ENCODE data around the gene CRB2.

CRB2 gene

DNA sequence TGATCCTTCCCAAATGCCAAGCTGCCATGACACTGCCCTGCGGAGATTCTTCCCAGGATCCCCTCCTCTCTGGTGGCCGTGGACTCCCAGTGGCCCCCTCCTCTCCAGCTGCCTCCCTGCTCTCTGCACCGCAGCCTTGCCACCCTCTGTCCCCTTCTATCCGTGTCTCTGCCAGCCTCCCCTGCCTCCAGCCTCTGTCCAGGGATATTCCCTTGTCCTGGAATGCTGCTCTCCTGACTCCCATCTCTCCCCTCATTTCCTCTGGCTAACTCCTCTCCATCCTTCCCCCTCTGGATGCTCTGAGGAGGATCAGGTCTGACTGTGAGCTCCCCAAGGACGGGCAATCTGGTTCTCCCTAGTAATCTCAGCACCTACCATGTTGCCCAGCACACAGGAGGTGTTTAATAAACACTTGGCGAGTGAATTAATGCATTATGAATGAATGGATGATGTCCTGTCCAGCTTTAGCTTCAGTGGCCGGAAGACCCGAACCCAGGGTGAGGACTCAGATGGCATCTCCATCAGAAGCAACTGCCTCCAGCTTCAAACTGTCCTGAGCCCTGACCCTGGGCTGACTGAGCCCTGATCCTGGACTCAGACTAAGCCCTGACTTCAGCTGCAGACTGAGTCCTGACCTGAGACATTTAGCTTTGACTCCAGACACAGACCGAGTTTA is 7.5 kb upstream of the CRB2 start:
- DNase-seq (ENCODE audit: low read depth), result no peak

DNA sequence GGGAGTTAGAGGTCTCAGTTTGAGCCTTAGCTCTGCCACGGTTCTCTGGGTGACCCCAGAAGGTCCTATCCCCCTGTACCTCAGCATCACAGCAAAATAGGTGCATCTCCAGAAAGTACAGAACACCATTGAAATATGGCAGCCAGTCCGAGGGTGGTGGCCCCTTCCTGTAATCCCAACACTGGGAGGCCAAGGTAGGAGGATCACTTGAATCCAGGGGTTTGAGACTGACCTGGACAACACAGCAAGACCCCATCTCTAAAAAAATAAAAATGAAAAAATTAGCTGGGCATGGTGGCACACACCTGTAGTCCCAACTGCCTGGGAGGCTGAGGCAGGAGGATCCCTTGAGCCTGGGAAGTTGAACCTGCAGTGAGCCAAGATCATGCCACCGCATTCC is 7.0 kb upstream of the CRB2 start:
- no peak for DNase-seq (ENCODE audit: low read depth)

GRCh38 chr9:123349691-123350480 is 6.1 kb upstream of the CRB2 start:
- DNase-seq (ENCODE audit: low read depth), result peak; percentile 15

- DNase-seq (ENCODE audit: low read depth), result no peak
Observed at GRCh38 chr9:123350590-123351310, 5.2 kb upstream of the CRB2 start.

GRCh38 chr9:123353041-123353440 is 3.0 kb upstream of the CRB2 start:
- DNase-seq (ENCODE audit: low read depth), result no peak

- DNase-seq (ENCODE audit: low read depth), result no peak
Observed at GRCh38 chr9:123353984-123354591, 1.9 kb upstream of the CRB2 start.

DNA sequence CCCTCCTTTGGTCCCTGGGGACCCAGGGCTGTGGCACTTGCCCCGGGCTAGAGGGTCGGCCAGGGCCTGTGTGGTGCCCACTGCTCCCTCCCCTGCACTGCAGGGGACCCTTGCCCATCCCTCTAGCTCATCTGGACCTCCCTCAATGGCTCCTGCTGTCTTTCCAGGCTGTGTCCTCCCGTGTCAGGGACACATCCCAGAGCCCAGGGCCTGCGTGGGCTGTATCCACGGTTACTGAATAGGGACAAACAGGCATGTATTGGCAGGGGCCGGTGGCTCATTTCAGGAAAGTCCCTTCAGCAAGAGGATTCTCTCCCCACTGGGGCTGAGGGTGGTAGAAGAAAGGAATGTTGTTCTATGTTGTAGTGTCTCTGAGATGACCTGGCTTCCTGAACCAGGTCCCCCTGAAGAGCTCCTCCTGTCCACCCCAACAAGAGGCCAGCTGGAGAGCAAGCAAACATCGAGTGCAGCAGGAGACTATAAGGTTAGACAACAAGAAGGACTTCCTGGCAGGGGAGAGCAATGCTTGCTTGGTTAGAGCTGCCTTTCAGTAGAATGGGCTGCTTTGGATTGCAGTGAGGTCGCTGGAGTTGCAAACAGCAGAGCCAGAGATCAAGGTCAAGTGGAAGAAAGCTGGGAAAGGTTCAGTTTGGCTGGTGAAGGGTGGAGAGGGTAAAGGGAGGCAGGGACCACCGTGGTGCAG is 1.0 kb upstream of the CRB2 start:
- no peak for DNase-seq (ENCODE audit: low read depth)

DNA sequence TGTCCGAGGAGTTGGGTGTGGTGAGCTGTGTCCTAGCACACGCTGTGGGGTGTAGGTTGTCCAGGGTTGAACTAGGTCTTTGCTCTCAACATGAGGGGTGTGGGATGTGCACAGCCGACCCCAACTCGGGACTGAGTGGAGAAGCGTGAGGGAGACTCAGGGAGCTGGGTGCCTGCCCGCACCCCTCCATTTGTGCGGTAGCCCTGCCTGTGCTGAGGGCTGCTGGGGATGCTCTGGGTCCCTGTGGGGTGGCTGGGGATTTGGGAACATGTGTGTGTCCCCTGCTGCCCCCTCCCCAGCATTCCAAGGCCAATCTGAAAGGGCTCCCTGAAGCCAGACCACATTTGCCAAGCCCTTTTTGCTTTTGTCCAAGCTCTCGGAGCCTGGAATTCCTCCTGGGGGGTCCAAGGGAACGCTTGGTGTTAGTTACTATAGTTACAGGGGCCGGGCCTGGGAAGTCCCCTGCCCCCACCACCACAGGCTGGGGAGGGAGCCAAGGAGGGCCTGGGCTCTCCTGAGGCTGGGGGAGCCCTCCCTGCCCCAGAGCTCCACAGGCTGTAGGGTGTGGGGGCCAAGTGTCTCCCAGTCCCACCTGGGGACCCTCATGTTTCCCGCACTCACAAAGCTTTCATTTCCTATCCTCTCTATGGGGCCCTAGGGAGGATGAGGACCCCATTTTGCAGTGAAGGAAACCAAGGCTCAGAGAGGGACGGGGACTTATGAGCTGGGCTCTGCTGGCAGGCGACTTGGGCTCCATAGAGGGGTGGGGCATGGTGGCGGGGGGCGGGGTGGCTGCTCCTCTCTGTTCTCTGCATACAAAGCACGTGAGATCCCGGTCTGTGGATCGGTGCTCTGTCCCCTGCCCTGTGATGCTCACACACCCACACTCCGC is 1.1 kb downstream of the CRB2 start:
- no peak for DNase-seq (ENCODE audit: low read depth)

GRCh38 chr9:123357743-123358059 is 1.7 kb downstream of the CRB2 start:
- no peak for DNase-seq (ENCODE audit: low read depth)

DNA sequence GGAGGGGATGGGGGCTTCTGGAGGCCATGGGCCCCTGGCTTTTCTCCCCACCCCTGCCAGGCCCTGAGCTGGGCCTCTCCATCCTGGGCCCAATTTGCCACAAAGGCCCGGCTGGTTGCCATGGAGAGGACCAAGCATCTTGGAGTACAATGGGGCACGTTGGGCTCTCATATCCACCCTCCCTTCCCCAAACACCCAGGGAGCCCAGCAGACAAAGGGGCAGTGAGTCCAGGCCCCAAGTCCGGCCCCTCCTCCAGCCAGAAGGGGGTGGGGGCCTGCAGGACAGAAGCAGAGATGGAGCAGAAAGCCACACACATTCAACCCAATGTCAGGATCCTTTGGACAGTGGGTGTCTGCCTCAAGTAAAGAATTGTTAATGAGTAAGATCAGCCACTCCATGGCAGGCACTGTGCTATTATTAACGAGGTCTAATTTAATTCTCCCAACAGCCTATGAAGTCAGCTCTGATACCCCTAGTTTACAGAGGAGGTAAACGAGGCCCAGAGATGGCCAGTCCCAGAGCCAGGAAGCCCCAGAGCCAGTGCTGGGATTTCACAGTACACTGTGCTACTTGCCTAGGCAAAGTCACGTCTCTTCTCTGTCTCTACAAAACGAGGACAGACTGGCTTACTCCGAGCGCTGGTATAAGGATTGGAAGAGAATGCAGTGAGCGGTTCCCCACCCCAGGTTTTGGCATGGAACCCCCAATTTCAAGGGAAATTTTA is 2.3 kb downstream of the CRB2 start:
- DNase-seq (ENCODE audit: low read depth), result no peak

DNA sequence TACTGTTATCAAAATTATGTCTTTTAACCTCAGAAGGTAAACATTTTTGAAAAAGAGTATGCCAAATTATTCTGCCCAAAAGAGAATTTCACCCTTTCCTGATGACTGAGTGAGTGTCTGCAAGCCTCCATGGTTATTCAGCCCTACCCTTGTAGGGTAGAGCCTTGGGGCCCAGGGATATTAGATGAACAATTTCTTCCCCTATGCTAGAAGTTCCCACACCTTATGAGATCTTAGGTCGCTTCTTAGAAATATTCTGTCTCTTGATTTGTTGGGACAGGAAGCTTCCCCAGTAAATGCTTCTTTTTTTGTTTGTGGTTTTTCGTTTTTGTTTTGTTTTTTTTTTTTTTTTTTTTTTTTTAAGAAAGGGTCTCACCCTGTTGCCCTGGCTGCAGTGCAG is 3.1 kb downstream of the CRB2 start:
- no peak for DNase-seq (ENCODE audit: low read depth)

- DNase-seq (ENCODE audit: low read depth), result no peak
Observed at GRCh38 chr9:123359546-123359945, 3.5 kb downstream of the CRB2 start.

DNA sequence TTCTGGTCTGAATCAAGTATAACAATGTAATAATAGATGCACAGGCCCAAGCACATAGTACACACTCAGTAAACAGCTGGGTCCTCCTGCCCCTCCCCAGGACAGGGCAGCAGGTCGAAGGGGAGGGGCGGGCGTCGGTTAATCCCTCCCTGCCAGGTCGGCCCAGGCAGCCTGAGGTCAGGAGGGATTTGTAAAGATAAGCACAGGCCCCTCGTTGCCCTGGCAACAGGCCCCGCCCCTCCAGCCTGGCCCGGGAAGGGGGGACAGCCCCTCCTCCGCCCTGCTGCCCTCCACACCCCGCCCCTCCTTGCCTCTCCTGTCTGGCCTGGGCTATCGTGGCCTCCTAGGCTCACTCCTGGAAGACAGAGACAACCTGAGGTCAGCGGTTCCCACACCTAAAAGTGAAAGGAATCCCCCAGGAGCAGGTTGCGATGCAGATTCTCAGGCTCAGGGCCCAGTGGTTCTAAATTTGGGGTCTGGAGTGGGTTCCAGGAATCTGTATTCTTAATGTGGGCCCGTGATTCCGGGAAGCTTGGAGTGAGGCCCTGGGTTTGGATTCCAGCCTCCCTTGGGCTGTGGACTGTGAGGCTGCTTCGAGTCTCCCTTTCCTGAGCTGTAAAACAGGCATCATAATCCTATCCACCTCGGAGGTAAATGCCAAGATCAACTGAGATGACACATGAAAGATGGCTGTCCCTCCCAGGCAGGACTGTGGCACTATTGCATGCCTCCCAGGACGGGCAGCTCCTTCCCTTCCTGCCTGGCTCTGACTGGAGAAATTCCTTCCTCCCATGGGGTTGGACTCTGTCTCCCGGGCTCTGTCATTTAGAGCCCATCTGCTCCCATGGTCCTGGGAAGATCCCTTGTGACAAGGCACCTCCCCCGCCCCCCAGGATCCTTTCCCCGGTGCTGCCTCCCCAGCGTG is 4.4 kb downstream of the CRB2 start:
- DNase-seq (ENCODE audit: low read depth), result no peak

DNA sequence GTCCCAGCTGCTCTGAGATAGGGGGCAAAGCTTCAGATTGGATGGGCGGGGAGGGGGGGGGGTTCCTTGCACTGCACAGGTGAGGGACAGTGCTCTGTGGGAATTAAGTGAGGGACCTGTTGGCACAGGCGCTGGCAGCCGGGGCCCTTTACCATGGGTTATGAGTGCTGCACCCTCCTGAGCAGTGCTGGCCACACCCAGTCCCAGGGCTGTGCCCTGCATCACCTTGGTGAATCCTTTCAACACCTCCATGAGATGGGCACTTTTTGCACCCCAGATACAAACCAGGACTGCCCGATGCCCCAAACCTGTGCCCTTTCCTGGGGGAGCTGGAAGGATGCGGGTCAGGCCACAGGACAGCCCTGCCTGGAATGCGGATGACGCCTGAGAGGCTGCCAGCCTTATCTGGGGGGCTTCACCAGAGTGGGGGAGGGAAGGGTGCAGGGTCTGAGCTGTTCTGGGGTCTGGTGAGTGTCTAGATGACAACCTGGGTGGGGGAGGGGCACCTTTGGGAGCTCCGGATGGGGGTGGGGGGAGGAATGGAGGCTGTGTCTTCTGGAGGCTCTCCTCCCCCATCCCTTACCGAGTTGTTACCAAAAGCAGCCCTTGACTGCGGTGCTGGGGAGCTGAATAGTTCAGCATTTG is 5.2 kb downstream of the CRB2 start:
- no peak for DNase-seq (ENCODE audit: low read depth)

- no peak for DNase-seq (ENCODE audit: low read depth)
Observed at GRCh38 chr9:123361731-123362510, 5.9 kb downstream of the CRB2 start.

GRCh38 chr9:123362856-123363255 is 6.9 kb downstream of the CRB2 start:
- DNase-seq (ENCODE audit: low read depth), result no peak

- DNase-seq (ENCODE audit: low read depth), result no peak
Observed at GRCh38 chr9:123364241-123364824, 8.3 kb downstream of the CRB2 start.

Measured in HS-5 (cell line).